Measurements from ENCODE around the gene DENND1A. TPM values are rescaled to one million over a fixed set of nuclear protein-coding genes. Genes with fewer than 3 reads are reported as not detected.
A peak's percentile ranks its signal among the peaks of the same experiment; 100 is the strongest.
"Not testable (repeated sequence)": the region's sequence is repeated elsewhere in the genome, so short reads cannot be mapped to it uniquely, and the experiment has no call there.

DENND1A gene
- polyA plus RNA-seq, 1 experiment = 16.2 TPM

DNA sequence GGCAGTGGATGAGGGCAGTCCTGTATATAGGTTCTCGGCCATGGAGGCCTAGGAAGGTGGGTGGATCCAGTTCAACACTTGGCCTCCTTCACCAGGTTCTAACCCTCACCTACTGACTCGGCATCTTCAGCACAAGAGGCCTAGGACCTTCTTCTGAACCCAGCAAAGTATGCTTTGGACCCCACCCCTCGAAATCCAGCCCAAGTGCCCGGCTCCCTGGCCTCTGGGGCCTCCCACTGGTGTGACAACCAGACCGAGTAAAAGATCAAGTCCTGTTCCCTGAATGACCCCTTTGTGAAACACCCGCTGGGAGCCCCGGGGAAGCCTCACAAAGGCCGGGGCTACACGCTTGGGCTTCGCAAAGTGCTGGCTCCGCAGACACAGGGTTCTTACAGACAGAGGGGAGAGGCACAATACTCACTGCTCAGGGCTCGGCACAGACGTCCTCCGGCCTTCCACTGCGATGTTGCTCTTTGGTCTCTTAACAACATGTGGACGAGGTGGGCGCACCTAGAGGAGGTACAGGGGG lies 526.9 kb downstream of the DENND1A start:
- ChIA-PET POLR2A (no interaction called here), CTCF (interaction anchor here (2.8 kb wide), 1 partner anchor 638 kb away, joined by 16 read pairs; no protein-coding TSS in a partner anchor)
- H3K4me3 ChIP-seq (ENCODE audit: low read depth, low read length) = no peak overlapping the region
- DNase-seq (ENCODE audit: low read depth, low spot score) = no peak
- H3K27me3 ChIP-seq (ENCODE audit: control insufficient read depth, insufficient read depth, low read length) = no peaks in the 10 kb centered on the region
- TF ChIP-seq, protein P1, sequence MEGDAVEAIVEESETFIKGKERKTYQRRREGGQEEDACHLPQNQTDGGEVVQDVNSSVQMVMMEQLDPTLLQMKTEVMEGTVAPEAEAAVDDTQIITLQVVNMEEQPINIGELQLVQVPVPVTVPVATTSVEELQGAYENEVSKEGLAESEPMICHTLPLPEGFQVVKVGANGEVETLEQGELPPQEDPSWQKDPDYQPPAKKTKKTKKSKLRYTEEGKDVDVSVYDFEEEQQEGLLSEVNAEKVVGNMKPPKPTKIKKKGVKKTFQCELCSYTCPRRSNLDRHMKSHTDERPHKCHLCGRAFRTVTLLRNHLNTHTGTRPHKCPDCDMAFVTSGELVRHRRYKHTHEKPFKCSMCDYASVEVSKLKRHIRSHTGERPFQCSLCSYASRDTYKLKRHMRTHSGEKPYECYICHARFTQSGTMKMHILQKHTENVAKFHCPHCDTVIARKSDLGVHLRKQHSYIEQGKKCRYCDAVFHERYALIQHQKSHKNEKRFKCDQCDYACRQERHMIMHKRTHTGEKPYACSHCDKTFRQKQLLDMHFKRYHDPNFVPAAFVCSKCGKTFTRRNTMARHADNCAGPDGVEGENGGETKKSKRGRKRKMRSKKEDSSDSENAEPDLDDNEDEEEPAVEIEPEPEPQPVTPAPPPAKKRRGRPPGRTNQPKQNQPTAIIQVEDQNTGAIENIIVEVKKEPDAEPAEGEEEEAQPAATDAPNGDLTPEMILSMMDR (IDR thresholded peaks at IDR 0.05; ENCODE audit: low read depth, low read length) = no peak
- no peak overlapping the region for H3K27ac ChIP-seq (ENCODE audit: low read depth, low read length)
- H3K9me3 ChIP-seq (ENCODE audit: control insufficient read depth, insufficient read depth, low read length) = no peaks in the 10 kb centered on the region

DNA sequence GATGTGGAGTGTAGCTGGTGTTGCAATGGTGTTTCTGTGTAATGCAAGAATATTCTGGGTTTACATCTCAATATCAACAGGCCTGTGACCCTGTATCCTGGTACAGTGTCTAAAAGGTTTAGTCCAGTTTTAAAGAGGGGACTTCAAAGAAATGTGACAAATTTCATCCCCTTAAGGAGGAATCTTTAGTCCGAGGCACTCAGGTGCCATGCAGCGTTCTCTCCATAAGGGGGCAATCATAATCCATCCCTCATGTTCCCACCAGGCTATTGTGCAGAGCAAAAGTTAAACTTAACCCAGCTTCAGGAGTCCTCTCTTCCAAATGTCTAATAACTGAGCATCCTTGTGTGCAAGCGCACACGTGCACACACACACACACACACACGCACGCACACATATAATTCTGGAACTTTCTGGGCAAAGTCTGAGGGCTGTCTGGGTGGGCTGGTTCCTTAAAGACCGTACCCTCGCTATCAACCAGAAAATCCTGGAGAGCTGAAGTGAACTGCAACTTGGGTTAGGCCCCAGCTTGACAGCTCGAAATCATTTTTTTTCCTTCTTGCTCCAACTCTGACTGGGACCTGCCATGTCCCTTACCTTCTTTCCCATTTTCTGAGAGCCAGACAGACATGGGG lies 527.9 kb downstream of the DENND1A start:
- Histone ChIP-seq H3K27me3 (ENCODE audit: control insufficient read depth, insufficient read depth, low read length) (no peaks in the 10 kb centered on the region), H3K4me3 (ENCODE audit: low read depth, low read length) (no peak overlapping the region), H3K27ac (ENCODE audit: low read depth, low read length) (no peak overlapping the region), H3K9me3 (ENCODE audit: control insufficient read depth, insufficient read depth, low read length) (no peaks in the 10 kb centered on the region)
- ChIA-PET POLR2A (no interaction called here), CTCF (interaction anchor here (0.9 to 2.8 kb wide), 7 partner anchors 20 to 1008 kb away, joined by 3 to 16 read pairs (median 3); no protein-coding TSS in a partner anchor)
- TF ChIP-seq, protein P1 (IDR thresholded peaks at IDR 0.05; ENCODE audit: low read depth, low read length) = peak; percentile 93
- DNase-seq (ENCODE audit: low read depth, low spot score) = peak; percentile 27

DNA sequence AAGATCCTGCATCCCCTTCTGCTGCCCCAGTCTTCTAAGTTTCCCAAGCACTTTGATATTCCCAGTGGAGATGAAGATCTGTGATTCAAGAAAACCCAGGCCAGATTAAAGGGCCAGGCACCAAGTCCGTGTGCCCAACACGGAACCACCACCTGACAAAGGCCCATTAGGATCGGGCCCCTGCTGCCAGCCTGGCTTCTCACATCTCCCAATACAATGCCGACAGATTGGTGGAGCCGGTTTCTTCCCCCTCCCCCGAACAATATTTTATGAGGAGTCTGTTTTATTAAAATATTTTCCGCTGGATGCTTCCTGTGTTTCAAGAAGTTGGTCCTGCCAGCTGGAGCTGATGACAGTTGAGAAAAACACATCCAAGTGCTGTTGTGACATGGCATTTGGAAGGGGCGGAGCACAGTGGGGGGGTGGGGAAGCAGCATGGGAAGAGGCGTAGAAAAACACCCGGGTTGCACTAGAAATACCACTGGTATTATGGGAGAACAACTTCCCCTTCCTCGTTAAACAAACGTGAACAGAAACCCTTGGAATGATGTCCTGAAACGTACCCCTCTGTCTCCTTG lies 528.9 kb downstream of the DENND1A start:
- POLR2A ChIA-PET = interaction anchor here (0.6 kb wide), 1 partner anchor 926 kb away, joined by 5 read pairs; no protein-coding TSS in a partner anchor
- TF ChIP-seq, protein P1 (IDR thresholded peaks at IDR 0.05; ENCODE audit: low read depth, low read length) = no peak
- H3K27me3 ChIP-seq (ENCODE audit: control insufficient read depth, insufficient read depth, low read length) = no peaks in the 10 kb centered on the region
- no peaks in the 10 kb centered on the region for H3K9me3 ChIP-seq (ENCODE audit: control insufficient read depth, insufficient read depth, low read length)
- H3K27ac ChIP-seq (ENCODE audit: low read depth, low read length) = no peak overlapping the region
- CTCF ChIA-PET = interaction anchor here (0.6 to 2.8 kb wide), 6 partner anchors 21 to 906 kb away, joined by 3 to 16 read pairs (median 5); no protein-coding TSS in a partner anchor
- H3K4me3 ChIP-seq (ENCODE audit: low read depth, low read length) = no peak overlapping the region
- no peak for DNase-seq (ENCODE audit: low read depth, low spot score)

DNA sequence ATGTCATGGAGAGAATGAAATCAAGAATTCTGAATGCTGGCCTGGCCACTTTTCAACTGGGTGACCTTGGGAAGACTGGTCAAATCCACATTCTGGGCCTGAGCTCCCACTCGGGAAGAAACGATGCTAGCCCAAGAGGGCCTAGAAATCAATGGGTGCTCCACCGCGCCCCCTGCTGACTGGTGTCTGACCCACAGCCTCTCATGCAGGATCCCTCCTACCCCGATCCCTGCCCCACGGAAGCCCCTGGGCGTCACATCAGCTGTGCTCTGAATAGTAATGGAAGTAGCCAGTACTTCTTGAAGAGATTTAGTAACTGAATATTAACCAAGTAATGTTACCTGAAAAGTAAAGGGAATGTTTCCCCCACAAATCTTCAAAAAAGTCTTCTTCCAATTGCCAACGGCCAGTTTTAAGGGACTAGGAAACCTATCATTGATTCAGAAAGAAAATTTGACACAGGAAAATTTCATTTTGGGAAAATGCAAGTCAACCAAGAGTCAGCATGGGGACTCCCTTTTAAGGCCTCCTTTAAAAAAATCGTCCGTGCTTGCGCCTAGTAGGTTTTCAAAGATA lies 530.0 kb downstream of the DENND1A start:
- CTCF ChIA-PET = interaction anchor here (0.5 to 1.0 kb wide), 3 partner anchors 14 to 411 kb away, joined by 3 to 6 read pairs (median 4); no protein-coding TSS in a partner anchor
- H3K27me3 ChIP-seq (ENCODE audit: control insufficient read depth, insufficient read depth, low read length) = no peaks in the 10 kb centered on the region
- DNase-seq (ENCODE audit: low read depth, low spot score) = no peak
- H3K9me3 ChIP-seq (ENCODE audit: control insufficient read depth, insufficient read depth, low read length) = no peaks in the 10 kb centered on the region
- no peak overlapping the region for H3K4me3 ChIP-seq (ENCODE audit: low read depth, low read length)
- TF ChIP-seq, protein P1 (IDR thresholded peaks at IDR 0.05; ENCODE audit: low read depth, low read length) = peak; percentile 46
- POLR2A ChIA-PET = no interaction called here
- no peak overlapping the region for H3K27ac ChIP-seq (ENCODE audit: low read depth, low read length)

DNA sequence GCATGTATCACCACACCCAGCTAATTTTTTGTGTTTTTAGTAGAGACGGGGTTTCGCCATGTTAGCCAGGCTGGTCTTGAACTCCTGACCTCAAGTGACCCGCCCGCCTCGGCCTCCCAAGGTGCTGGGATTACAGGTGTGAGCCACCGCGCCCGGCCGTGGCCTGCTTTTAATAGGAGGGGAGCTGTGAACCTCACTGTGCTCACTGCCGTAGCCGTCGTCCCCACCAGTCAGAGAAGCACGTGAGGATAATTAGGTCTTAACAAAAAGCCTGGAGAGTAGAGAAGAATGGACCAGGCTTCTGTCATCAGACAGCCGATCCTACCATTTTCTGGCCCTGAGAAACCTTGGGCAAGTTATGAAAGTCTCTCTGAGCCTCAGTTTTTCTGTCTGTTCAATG lies 531.0 kb downstream of the DENND1A start:
- H3K9me3 ChIP-seq (ENCODE audit: control insufficient read depth, insufficient read depth, low read length); H3K27me3 ChIP-seq (ENCODE audit: control insufficient read depth, insufficient read depth, low read length); H3K4me3 ChIP-seq (ENCODE audit: low read depth, low read length); H3K27ac ChIP-seq (ENCODE audit: low read depth, low read length); DNase-seq (ENCODE audit: low read depth, low spot score); POLR2A ChIA-PET: not testable (repeated sequence)
- CTCF ChIA-PET = interaction anchor here (0.5 kb wide), 1 partner anchor 410 kb away, joined by 6 read pairs; no protein-coding TSS in a partner anchor
